H9 (cell line): ENCODE measurements around the gene ETFB. TPM values are rescaled to one million over a fixed set of nuclear protein-coding genes. Genes with fewer than 3 reads are reported as not detected.

Source experiments
- DNase-seq: peaks from one replicate; pipeline ENCODE4 v3.0.0-alpha.2; 2017
- H2AFZ ChIP-seq: one replicate; pipeline ENCODE4 v1.6.1; 2013; ENCODE audit warnings: mild to moderate bottlenecking, low read length, control low read depth, moderate library complexity
- H2AK5ac ChIP-seq: 2 replicates; pipeline ENCODE4 v1.6.1; 2013; ENCODE audit warnings: low read length, control low read depth, mixed read lengths; ENCODE audit not compliant: insufficient read length
- H2BK120ac ChIP-seq: one replicate; pipeline ENCODE4 v1.6.1; 2013; ENCODE audit warnings: low read depth, mild to moderate bottlenecking, low read length, control low read depth, inconsistent platforms; ENCODE audit not compliant: poor library complexity, severe bottlenecking
- H2BK12ac ChIP-seq: 2 replicates; pipeline ENCODE4 v1.6.1; 2013; ENCODE audit warnings: low read length, control low read depth, mixed read lengths, low read depth; ENCODE audit not compliant: insufficient read length
- H2BK15ac ChIP-seq: 2 replicates; pipeline ENCODE4 v1.6.1; 2013; ENCODE audit warnings: low read depth, low read length, control low read depth
- H2BK20ac ChIP-seq: one replicate; pipeline ENCODE4 v1.6.1; 2013; ENCODE audit warnings: low read depth, mild to moderate bottlenecking, low read length, control low read depth, inconsistent platforms; ENCODE audit not compliant: poor library complexity, severe bottlenecking
- H2BK5ac ChIP-seq: 2 replicates; pipeline ENCODE4 v1.6.1; 2013; ENCODE audit warnings: low read length, control low read depth, mixed read lengths; ENCODE audit not compliant: insufficient read length
- H3K14ac ChIP-seq: 2 replicates; pipeline ENCODE4 v1.6.1; 2013; ENCODE audit warnings: low read length, control low read depth; ENCODE audit not compliant: insufficient read depth
- H3K18ac ChIP-seq: 2 replicates; pipeline ENCODE4 v1.6.1; 2013; ENCODE audit warnings: low read depth, mild to moderate bottlenecking, mixed read lengths, low read length, control low read depth; ENCODE audit not compliant: insufficient read length
- H3K23ac ChIP-seq: 2 replicates; pipeline ENCODE4 v1.6.1; 2013; ENCODE audit warnings: low read length, control low read depth, mixed read lengths, low read depth; ENCODE audit not compliant: insufficient read length
- H3K23me2 ChIP-seq: 2 replicates; pipeline ENCODE4 v1.6.1; 2013; ENCODE audit warnings: low read depth, mild to moderate bottlenecking, mixed read lengths, low read length, control low read depth; ENCODE audit not compliant: insufficient read length, poor library complexity, severe bottlenecking
- H3K27ac ChIP-seq: 2 replicates; pipeline ENCODE4 v1.5.1; 2013; ENCODE audit warnings: low read length, control low read depth, mixed read lengths, low read depth; ENCODE audit not compliant: insufficient read length
- H3K27me3 ChIP-seq: 2 replicates; pipeline ENCODE4 v1.6.1; 2013; ENCODE audit warnings: low read length, control low read depth, inconsistent platforms; ENCODE audit not compliant: insufficient read depth
- H3K4ac ChIP-seq: 2 replicates; pipeline ENCODE4 v1.6.1; 2013; ENCODE audit warnings: low read depth, mild to moderate bottlenecking, control low read depth, inconsistent platforms, low read length, moderate library complexity
- H3K4me1 ChIP-seq: 2 replicates; pipeline ENCODE4 v1.6.1; 2013; ENCODE audit warnings: low read length, control low read depth, inconsistent platforms; ENCODE audit not compliant: insufficient read depth
- H3K4me2 ChIP-seq: 2 replicates; pipeline ENCODE4 v1.6.1; 2013; ENCODE audit warnings: low read length, control low read depth, mixed read lengths; ENCODE audit not compliant: insufficient read length, insufficient read depth
- H3K56ac ChIP-seq: 2 replicates; pipeline ENCODE4 v1.6.1; 2013; ENCODE audit warnings: low read depth, mild to moderate bottlenecking, mixed read lengths, low read length, control low read depth; ENCODE audit not compliant: insufficient read length
- H3K79me1 ChIP-seq: 2 replicates; pipeline ENCODE4 v1.6.1; 2013; ENCODE audit warnings: low read depth, mild to moderate bottlenecking, moderate library complexity, low read length, control low read depth, inconsistent platforms; ENCODE audit not compliant: insufficient read depth, poor library complexity, severe bottlenecking
- H3K79me2 ChIP-seq: 2 replicates; pipeline ENCODE4 v1.6.1; 2013; ENCODE audit warnings: low read length, control low read depth, inconsistent platforms; ENCODE audit not compliant: insufficient read depth
- H3K9ac ChIP-seq: 2 replicates; pipeline ENCODE4 v1.6.1; 2013; ENCODE audit warnings: low read length, control low read depth, mixed read lengths; ENCODE audit not compliant: insufficient read length; ENCODE audit errors: extremely low read depth
- H3K9me3 ChIP-seq: one replicate; pipeline ENCODE4 v1.6.1; 2013; ENCODE audit warnings: low read depth, low read length, inconsistent platforms; ENCODE audit not compliant: control insufficient read depth
- H3T11ph ChIP-seq: one replicate; pipeline ENCODE4 v1.6.1; 2013; ENCODE audit warnings: mild to moderate bottlenecking, low read length, control low read depth, inconsistent platforms
- H4K20me1 ChIP-seq: one replicate; pipeline ENCODE4 v1.6.1; 2013; ENCODE audit not compliant: control insufficient read depth, insufficient read length, insufficient read depth
- H4K5ac ChIP-seq: 2 replicates; pipeline ENCODE4 v1.6.1; 2013; ENCODE audit warnings: low read depth, mild to moderate bottlenecking, mixed read lengths, low read length, control low read depth; ENCODE audit not compliant: insufficient read length
- H4K8ac ChIP-seq: replicated peaks from 2 replicates; pipeline ENCODE4 v1.6.1; 2013; ENCODE audit warnings: low read length, control low read depth, mixed read lengths, low read depth; ENCODE audit not compliant: insufficient read length
- H4K91ac ChIP-seq: 2 replicates; pipeline ENCODE4 v1.6.1; 2013; ENCODE audit warnings: low read depth, mild to moderate bottlenecking, moderate library complexity, mixed read lengths, low read length, control low read depth; ENCODE audit not compliant: insufficient read length
- H3K27ac Mint-ChIP-seq, 3 experiments: 2 replicates in 2 of 3; 3 replicates in 1 of 3; pipeline ENCODE4 v1.8.0; 2020 to 2021; ENCODE audit warnings: mixed read lengths in 3 of 3, mild to moderate bottlenecking in 1 of 3, moderate library complexity in 1 of 3
- H3K27me3 Mint-ChIP-seq: 2 replicates; pipeline ENCODE4 v1.8.0; 2021; ENCODE audit warnings: low read depth, mild to moderate bottlenecking, moderate library complexity, mixed read lengths
- H3K36me3 Mint-ChIP-seq, 3 experiments: 2 replicates in 2 of 3; 3 replicates in 1 of 3; pipeline ENCODE4 v1.8.0; 2020 to 2021; ENCODE audit warnings: low read depth in 3 of 3, mixed read lengths in 3 of 3; ENCODE audit not compliant: insufficient read depth in 1 of 3
- H3K4me1 Mint-ChIP-seq, 2 experiments: 2 replicates each; pipeline ENCODE4 v1.8.0; 2020; ENCODE audit warnings: mixed read lengths in 2 of 2
- H3K4me3 Mint-ChIP-seq, 2 experiments: 2 replicates in 1 of 2; 3 replicates in 1 of 2; pipeline ENCODE4 v1.8.0; 2020 to 2021; ENCODE audit warnings: mild to moderate bottlenecking in 2 of 2, mixed read lengths in 2 of 2, moderate library complexity in 1 of 2
- H3K9me3 Mint-ChIP-seq, 2 experiments: 2 replicates in 1 of 2; 3 replicates in 1 of 2; pipeline ENCODE4 v1.8.0; 2020; ENCODE audit warnings: mild to moderate bottlenecking in 2 of 2, mixed read lengths in 2 of 2, moderate library complexity in 1 of 2
- CTCF ChIP-seq: fragments of 200-600 bp; sonication (generic); conservative IDR thresholded peaks from 3 replicates; pipeline ENCODE4 v1.8.0; 2021; ENCODE audit warnings: antibody characterized with exemption, mild to moderate bottlenecking
- WGBS: extraction: QIAGEN DNeasy Blood & Tissue Kit; methylation state at CpG from one replicate; pipeline ENCODE4 v1.1.7; 2013; ENCODE audit warnings: missing lambda C conversion rate, low lambda C conversion rate, mixed read lengths; ENCODE audit not compliant: insufficient read length; ENCODE audit errors: extremely low coverage; 5-methylcytosine and 5-hydroxymethylcytosine counted together
- total RNA-seq: library from RNA; stranded (reverse); gene quantifications from 2 replicates; pipeline ENCODE4 v1.2.1, GENCODE V29; 2021

ETFB gene
- total RNA-seq, 1 experiment from 2014 or later = 49.4 TPM

GRCh38 chr19:51317968-51318367, 48.2 kb downstream of the ETFB start:
- peaks cover 3% of the 10 kb centered on the region; the same call in 1 of the 2 replicates for H3K4me1 ChIP-seq
- no peak for TF ChIP-seq CTCF
- H3K4me2 ChIP-seq = no peak overlapping the region
- no peak overlapping the region for H3K4ac ChIP-seq
- no peak overlapping the region for H4K91ac ChIP-seq
- Mint-ChIP-seq H3K4me3 (no peak overlapping the region; a peak in 1 of 5 replicates), H3K27ac (peak overlapping the region in 1 of 3 experiments; percentile 44; a peak in 1 of 7 replicates), H3K27me3 (peaks cover 5% of the 10 kb centered on the region), H3K4me1 (peaks cover 9 to 14% of the 10 kb centered on the region in 2 experiments), H3K36me3 (peaks cover 6 to 13% (median 12%) of the 10 kb centered on the region in 3 experiments; a peak in 6 of 7 replicates), H3K9me3 (peaks cover 0 to 6% of the 10 kb centered on the region in 2 experiments; a peak in 2 of 5 replicates)
- H2BK5ac ChIP-seq = no peak overlapping the region
- no peaks in the 10 kb centered on the region for H3K9me3 ChIP-seq
- no peak for DNase-seq
- H3K18ac ChIP-seq = no peak overlapping the region
- no peak overlapping the region for H4K8ac ChIP-seq
- no peak overlapping the region for H3K14ac ChIP-seq
- no peak overlapping the region for H3K27ac ChIP-seq
- H3K79me2 ChIP-seq = no peaks in the 10 kb centered on the region
- no peak overlapping the region for H2BK15ac ChIP-seq
- no peak overlapping the region for H3K56ac ChIP-seq
- no peak overlapping the region for H2BK20ac ChIP-seq
- no peak overlapping the region for H2BK120ac ChIP-seq
- H3K27me3 ChIP-seq = no peaks in the 10 kb centered on the region
- no peak overlapping the region for H3K9ac ChIP-seq
- H4K5ac ChIP-seq = no peak overlapping the region
- H2AFZ ChIP-seq = no peak overlapping the region
- H3K23me2 ChIP-seq = no peaks in the 10 kb centered on the region
- H3K23ac ChIP-seq = no peak overlapping the region
- no peak overlapping the region for H3T11ph ChIP-seq
- H2AK5ac ChIP-seq = no peak overlapping the region
- no CpG with 5 or more reads among the region's 1 CpG for WGBS
- H4K20me1 ChIP-seq = no peaks in the 10 kb centered on the region
- H2BK12ac ChIP-seq = no peak overlapping the region
- no peaks in the 10 kb centered on the region for H3K79me1 ChIP-seq
